HepG2 (cell line): ENCODE results near the gene S100A11. TPM values are rescaled to one million over a fixed set of nuclear protein-coding genes. Genes with fewer than 3 reads are reported as not detected.

Experiments
- ATAC-seq: fragments of 200-7000 bp; cut with Tn5 transposase; 3 replicates; pipeline ENCODE4 v1.9.1; 2020; ENCODE audit warnings: mild to moderate bottlenecking, moderate library complexity
- BruUV-seq: library from RNA; stranded (reverse); fragments of 400-500 nt; replicated peaks from 2 replicates; lab custom pipeline; 2021; lab: Mats Ljungman, UMichigan
- CTCF ChIA-PET: fragments of 300-600 bp; formaldehyde crosslinking; extraction: SDS; loops from one replicate; lab custom pipeline; 2021; ENCODE audit warnings: low total read pairs, inconsistent platforms, low intra/inter-chr PET ratio; lab: Yijun Ruan, JAX
- POLR2A ChIA-PET: fragments of 350-600 bp; sonication (Branson Sonifier 250); formaldehyde crosslinking; loops from one replicate; lab custom pipeline; 2020; ENCODE audit warnings: antibody characterized with exemption, inconsistent platforms; lab: Yijun Ruan, JAX
- DNase-seq: peaks from one replicate; pipeline ENCODE4 v3.0.0-alpha.2; 2015; ENCODE audit warnings: low spot score
- FAIRE-seq: peaks from 3 replicates; lab custom pipeline; 2011; peaks lifted over from hg19 to GRCh38; lab: Jason Lieb, UNC
- H2AFZ ChIP-seq: one replicate; pipeline ENCODE4 v1.6.1; 2011; ENCODE audit warnings: low read length, inconsistent platforms
- H3K27ac ChIP-seq: fragments of 300-600 bp; 3 replicates; pipeline ENCODE4 v1.8.0; 2011; ENCODE audit warnings: mixed run types, mild to moderate bottlenecking, mixed read lengths, low read length, inconsistent platforms; ENCODE audit not compliant: insufficient read depth; ENCODE audit errors: extremely low read length
- H3K27me3 ChIP-seq, 2 experiments: fragments of 200-600 bp in 1 of 2; 2 replicates in 1 of 2; 3 replicates in 1 of 2; pipeline versions ENCODE4 v1.6.0 to v1.8.0; 2011; ENCODE audit warnings: low read length in 2 of 2, mild to moderate bottlenecking in 2 of 2, moderate library complexity in 2 of 2, inconsistent platforms in 1 of 2; ENCODE audit not compliant: insufficient read depth in 2 of 2, control insufficient read depth in 1 of 2
- H3K36me3 ChIP-seq, 2 experiments: fragments of 200-600 bp in 1 of 2; replicated peaks in 1 of 2; 2 replicates in 1 of 2; 3 replicates in 1 of 2; pipeline versions ENCODE4 v1.5.1 to v1.8.0; 2011; ENCODE audit warnings: low read length in 2 of 2, inconsistent platforms in 1 of 2; ENCODE audit not compliant: insufficient read depth in 2 of 2, control insufficient read depth in 1 of 2
- H3K4me1 ChIP-seq: 2 replicates; pipeline ENCODE4 v1.5.1; 2012; ENCODE audit warnings: low read length, inconsistent platforms; ENCODE audit not compliant: insufficient read depth
- H3K4me2 ChIP-seq: 2 replicates; pipeline ENCODE4 v1.6.0; 2011; ENCODE audit warnings: low read depth, low read length, inconsistent platforms
- H3K4me3 ChIP-seq, 3 experiments: fragments of 200-600 bp in 1 of 3; sonication (generic), shearing (Covaris generic) in 1 of 3; replicated peaks in 1 of 3; 2 replicates each; pipeline ENCODE4 v1.5.1; 2011 to 2016; ENCODE audit warnings: low read length in 3 of 3, inconsistent platforms in 2 of 3, low read depth in 2 of 3, mild to moderate bottlenecking in 2 of 3, control low read depth in 1 of 3, mixed read lengths in 1 of 3; ENCODE audit not compliant: insufficient read depth in 1 of 3
- H3K79me2 ChIP-seq: one replicate; pipeline ENCODE4 v1.6.1; 2011; ENCODE audit warnings: low read length, inconsistent platforms; ENCODE audit not compliant: insufficient read depth
- H3K9ac ChIP-seq: 2 replicates; pipeline ENCODE4 v1.6.0; 2011; ENCODE audit warnings: mild to moderate bottlenecking, low read depth, low read length, inconsistent platforms; ENCODE audit not compliant: insufficient read depth
- H3K9me3 ChIP-seq: 2 replicates; pipeline ENCODE4 v1.5.1; 2012; ENCODE audit warnings: mild to moderate bottlenecking, low read length
- H4K20me1 ChIP-seq: 2 replicates; pipeline ENCODE4 v1.6.0; 2011; ENCODE audit warnings: inconsistent platforms, mild to moderate bottlenecking, low read length, moderate library complexity; ENCODE audit not compliant: insufficient read depth
- ATF4 ChIP-seq, 2 experiments: fragments of 450-650 bp in 1 of 2; sonication (generic) in 1 of 2; formaldehyde crosslinking; IDR thresholded peaks; 2 replicates each; pipeline versions ENCODE4 v1.5.0 to v1.8.0; 2020 to 2022; ENCODE audit warnings: mild to moderate bottlenecking in 1 of 2, missing genetic modification reagents in 1 of 2
- ATF7 ChIP-seq, 2 experiments: fragments of 450-650 bp in 1 of 2; sonication (generic) in 1 of 2; formaldehyde crosslinking in 1 of 2; IDR thresholded peaks; 2 replicates each; pipeline versions ENCODE4 v1.4.0 to v1.6.1; 2016 to 2020; ENCODE audit warnings: antibody characterized with exemption in 1 of 2, mild to moderate bottlenecking in 1 of 2, missing genetic modification reagents in 1 of 2
- CEBPB ChIP-seq: IDR thresholded peaks from 2 replicates; pipeline ENCODE4 v1.6.1; 2011; ENCODE audit warnings: low read depth, low read length, improper control_type of control experiment, borderline replicate concordance
- CEBPG ChIP-seq: IDR thresholded peaks from 2 replicates; pipeline ENCODE4 v1.6.1; 2016
- ELF4 ChIP-seq: sonication (generic); formaldehyde crosslinking; IDR thresholded peaks from 2 replicates; pipeline ENCODE4 v1.5.0; 2020; ENCODE audit warnings: missing genetic modification reagents, mild to moderate bottlenecking, moderate library complexity, borderline replicate concordance
- FOXA3 ChIP-seq: IDR thresholded peaks from 2 replicates; pipeline ENCODE4 v1.6.1; 2016; ENCODE audit warnings: missing genetic modification reagents, missing compliant biosample characterization
- FOXM1 ChIP-seq: sonication (generic); formaldehyde crosslinking; IDR thresholded peaks from 2 replicates; pipeline ENCODE4 v1.5.0; 2020; ENCODE audit warnings: missing genetic modification reagents
- GATAD1 ChIP-seq: IDR thresholded peaks from 2 replicates; pipeline ENCODE4 v1.6.1; 2016; ENCODE audit warnings: missing genetic modification reagents, missing compliant biosample characterization
- GZF1 ChIP-seq: sonication (generic); formaldehyde crosslinking; IDR thresholded peaks from 2 replicates; pipeline ENCODE4 v1.5.1; 2020; ENCODE audit warnings: mild to moderate bottlenecking, missing genetic modification reagents
- NFATC3 ChIP-seq: sonication (generic); formaldehyde crosslinking; IDR thresholded peaks from 2 replicates; pipeline ENCODE4 v1.5.1; 2020; ENCODE audit warnings: mild to moderate bottlenecking, missing genetic modification reagents
- PRPF4 ChIP-seq: fragments of 200-400 bp; formaldehyde crosslinking; IDR thresholded peaks from 2 replicates; pipeline ENCODE4 v1.6.1; 2016; ENCODE audit warnings: low read length, low read depth; ENCODE audit not compliant: poor library complexity, severe bottlenecking
- SP5 ChIP-seq: IDR thresholded peaks from 2 replicates; pipeline ENCODE4 v1.6.1; 2016; ENCODE audit warnings: low read depth, borderline replicate concordance
- TCF7 ChIP-seq: sonication (generic); IDR thresholded peaks from 2 replicates; pipeline ENCODE4 v1.6.1; 2016; ENCODE audit warnings: antibody characterized with exemption, low read depth
- TEAD3 ChIP-seq: optimal IDR thresholded peaks from 2 replicates; pipeline ENCODE3; 2016; ENCODE audit warnings: borderline replicate concordance
- ZBTB42 ChIP-seq: sonication (generic); formaldehyde crosslinking; IDR thresholded peaks from 2 replicates; pipeline ENCODE4 v1.5.0; 2020; ENCODE audit warnings: mild to moderate bottlenecking, missing genetic modification reagents
- ZNF570 ChIP-seq: sonication (generic); formaldehyde crosslinking; IDR thresholded peaks from 2 replicates; pipeline ENCODE4 v1.4.0; 2020; ENCODE audit warnings: mild to moderate bottlenecking, missing genetic modification reagents, borderline replicate concordance
- ZNF614 ChIP-seq: IDR thresholded peaks from 2 replicates; pipeline ENCODE4 v1.6.1; 2018; ENCODE audit warnings: missing biosample characterization, missing genetic modification reagents, inconsistent platforms, borderline replicate concordance
- ZNF644 ChIP-seq: IDR thresholded peaks from 2 replicates; pipeline ENCODE4 v1.6.1; 2016; ENCODE audit warnings: low read depth
- WGBS: methylation state at CpG from one replicate; pipeline ENCODE4 v1.1.6; 2017; ENCODE audit warnings: low lambda C conversion rate; 5-methylcytosine and 5-hydroxymethylcytosine counted together
- in situ Hi-C: cut with HindIII; loops from 2 replicates; pipeline ENCODE4 v1.10.0; 2017; ENCODE audit warnings: low pct_unique_long_range_greater_than_20kb; ENCODE audit not compliant: extremely low pct_ligation_motif_present
- intact Hi-C: fragments of 100-400 bp; cut with micrococcal nuclease; formaldehyde crosslinking; loops from one replicate; pipeline ENCODE4 v1.10.0; 2022; ENCODE audit not compliant: unreplicated experiment
- polyA plus RNA-seq, 8 experiments: library from polyadenylated mRNA; depleted of rRNA in 3 of 8; stranded (reverse) in 7 of 8; unstranded in 1 of 8; fragments of >200 nt; fragmentation: Illumina TruSeq in 4 of 8; extraction: Trizol in 4 of 8; gene quantifications; 2 replicates each; pipeline versions ENCODE4 v1.2.1 to v1.2.3, GENCODE V29; 2011 to 2016; ENCODE audit warnings: low read depth in 4 of 8, missing spikeins in 1 of 8, mixed read lengths in 1 of 8; ENCODE audit not compliant: insufficient read depth in 1 of 8
- total RNA-seq, 5 experiments: library from RNA; depleted of rRNA; stranded (reverse); fragments of >200 nt; fragmentation: Illumina TruSeq; extraction: Trizol; gene quantifications; 2 replicates each; pipeline ENCODE4 v1.2.3, GENCODE V29; 2016; ENCODE audit warnings: low read depth in 1 of 5

The S100A11 gene
- total and polyA plus RNA-seq, 2 of the 13 experiments (the other 11 are each of a cell fraction or from before 2014, with no cell fraction given): 6.6 to 34.4 TPM

- ChIA-PET POLR2A (no interaction called here), CTCF (no interaction called here)
- DNase-seq (no peak), ATAC-seq (no peak), FAIRE-seq (no peak)
- no peak overlapping the region for H3K9ac ChIP-seq
- peaks cover 10% of the 10 kb centered on the region for H3K4me1 ChIP-seq
- no peak for TF ChIP-seq ZNF614 (CRISPR knock-in tag)
- TF ChIP-seq ELF4 (CRISPR knock-in tag): no peak
- TF ChIP-seq SP5: no peak
- no peak for TF ChIP-seq ZNF570 (CRISPR knock-in tag)
- TF ChIP-seq GZF1 (CRISPR knock-in tag): no peak
- TF ChIP-seq TCF7: no peak
- no peak for TF ChIP-seq NFATC3
- no peak for TF ChIP-seq FOXM1
- no peak for TF ChIP-seq TEAD3 (CRISPR knock-in tag)
- WGBS: 80% methylated on average over 4 of the region's 4 CpGs
- H4K20me1 ChIP-seq: no peaks in the 10 kb centered on the region
- 0 out of 5 replicates have a peak, but pooled peaks cover 0 to 2% of the 10 kb centered on the region in 2 experiments for H3K36me3 ChIP-seq
- no peaks in the 10 kb centered on the region for H3K79me2 ChIP-seq
- no peak overlapping the region for H2AFZ ChIP-seq
- H3K9me3 ChIP-seq: no peaks in the 10 kb centered on the region
- intact Hi-C loops (no loop called here), in situ Hi-C loops (no loop called here)
- H3K27me3 ChIP-seq: no peaks in the 10 kb centered on the region; a peak in 2 of 5 replicates
- BruUV-seq: no TSS peak
- H3K4me3 ChIP-seq: no peak overlapping the region
- no peak overlapping the region for H3K4me2 ChIP-seq
- H3K27ac ChIP-seq: no peak overlapping the region
These were observed 6.9 kb downstream of the S100A11 start for GRCh38 chr1:152029929-152030211.

- ATAC-seq: no peak
- Histone ChIP-seq H3K27me3 (peaks cover 0 to under 1% of the 10 kb centered on the region in 2 experiments; a peak in 2 of 5 replicates), H3K4me3 (no peak overlapping the region), H4K20me1 (no peaks in the 10 kb centered on the region), H3K9me3 (no peaks in the 10 kb centered on the region), H3K36me3 (0 out of 5 replicates have a peak, but pooled peaks cover 0 to 2% of the 10 kb centered on the region in 2 experiments), H3K4me2 (no peak overlapping the region), H3K79me2 (no peaks in the 10 kb centered on the region), H3K9ac (no peak overlapping the region), H3K4me1 (peaks cover 5% of the 10 kb centered on the region), H3K27ac (no peak overlapping the region), H2AFZ (no peak overlapping the region)
- no peak for FAIRE-seq
- TF ChIP-seq ZBTB42 (no peak), ATF4 (CRISPR knock-in tag; IDR thresholded peaks at IDR 0.05) (peak in 1 of 2 experiments; percentile 94; a peak in 2 of 4 replicates), CEBPG (peak; percentile 78), GATAD1 (CRISPR knock-in tag) (no peak), PRPF4 (no peak), ATF7 (IDR thresholded peaks at IDR 0.05) (peak; percentile 50; the same call in 1 of the 2 replicates), ATF7 (CRISPR knock-in tag; IDR thresholded peaks at IDR 0.05) (no peak), FOXA3 (no peak), ZNF644 (CRISPR knock-in tag) (0 out of 2 replicates have a peak, but pooled peaks have one; percentile 16), CEBPB (peak; percentile 68)
- no peak for DNase-seq
- in situ Hi-C loops: no loop called here
- intact Hi-C loops: no loop called here
- WGBS: 59% methylated on average over 8 of the region's 8 CpGs
- ChIA-PET POLR2A (no interaction called here), CTCF (no interaction called here)
- no TSS peak for BruUV-seq
These were observed 7.5 kb downstream of the S100A11 start for GRCh38 chr1:152029144-152029928.
